Stomach (tissue), 4 donors: Measurements from ENCODE around the gene GRAMD4.

ENCODE experiments used
- CTCF ChIP-seq, 7 experiments: fragments of 450-650 bp in 4 of 7; fragments of 200-600 bp in 3 of 7; sonication (generic) in 3 of 7; IDR thresholded peaks; one replicate each; pipeline ENCODE4 v1.5.1; 2016 to 2019; ENCODE audit warnings: antibody characterized with exemption in 7 of 7, control low read depth in 2 of 7, mild to moderate bottlenecking in 1 of 7
- EP300 ChIP-seq: sonication (generic); formaldehyde crosslinking; IDR thresholded peaks from one replicate; pipeline ENCODE4 v1.6.1; 2017; ENCODE audit warnings: antibody characterized with exemption
- POLR2A ChIP-seq, 4 donors: fragments of 450-650 bp; IDR thresholded peaks; one replicate each; pipeline ENCODE4 v1.6.1; 2016; ENCODE audit warnings: antibody characterized with exemption in 4 of 4, control low read depth in 2 of 4, mild to moderate bottlenecking in 1 of 4, moderate library complexity in 1 of 4

- TF ChIP-seq CTCF (IDR thresholded peaks at IDR 0.05) = no peak
- TF ChIP-seq EP300 = no peak
- TF ChIP-seq POLR2A (IDR thresholded peaks at IDR 0.05) = no peak
These were observed 37.4 kb downstream of the GRAMD4 start for GRCh38 chr22:46657655-46657953.
